Upper lobe of left lung (tissue), 6 donors: ENCODE results near the gene VASN. TPM values are rescaled to one million over a fixed set of nuclear protein-coding genes. Genes with fewer than 3 reads are reported as not detected.
"Not testable (repeated sequence)": the region's sequence is repeated elsewhere in the genome, so short reads cannot be mapped to it uniquely, and the experiment has no call there.

Experiments
- ATAC-seq, 2 donors: fragments of 200-7000 bp; cut with Tn5 transposase; one replicate each; pipeline ENCODE4 v1.9.1; 2022; ENCODE audit warnings: mild to moderate bottlenecking in 2 of 2, moderate library complexity in 2 of 2; ENCODE audit not compliant: low FRiP score in 2 of 2
- DNase-seq, 2 donors: peaks; one replicate each; pipeline ENCODE4 v3.0.0-alpha.2; 2019 to 2020
- H3K27ac ChIP-seq, 4 donors: fragments of 200-600 bp; sonication (generic); one replicate each; pipeline ENCODE4 v1.5.1; 2016 to 2019
- H3K27me3 ChIP-seq, 4 donors: fragments of 200-600 bp; sonication (generic); one replicate each; pipeline ENCODE4 v1.5.1; 2017 to 2019
- H3K36me3 ChIP-seq, 4 donors: fragments of 200-600 bp; sonication (generic); one replicate each; pipeline ENCODE4 v1.5.1; 2016 to 2019
- H3K4me1 ChIP-seq, 4 donors: fragments of 200-600 bp; sonication (generic); one replicate each; pipeline ENCODE4 v1.5.1; 2018 to 2019
- H3K4me3 ChIP-seq, 4 donors: fragments of 200-600 bp; sonication (generic); one replicate each; pipeline ENCODE4 v1.5.1; 2017 to 2019; ENCODE audit warnings: mild to moderate bottlenecking in 2 of 4, moderate library complexity in 1 of 4
- H3K9me3 ChIP-seq, 4 donors: fragments of 200-600 bp; sonication (generic); one replicate each; pipeline ENCODE4 v1.5.1; 2018 to 2019
- EP300 ChIP-seq, 4 donors: sonication (generic); formaldehyde crosslinking; IDR thresholded peaks; one replicate each; pipeline ENCODE4 v1.5.1; 2017; ENCODE audit warnings: antibody characterized with exemption in 4 of 4, control low read depth in 2 of 4
- POLR2A ChIP-seq, 4 donors: fragments of 450-650 bp; IDR thresholded peaks; one replicate each; pipeline ENCODE4 v1.5.1; 2016 to 2017; ENCODE audit warnings: antibody characterized with exemption in 4 of 4, mild to moderate bottlenecking in 2 of 4
- POLR2AphosphoS5 ChIP-seq, 2 donors: sonication (generic); formaldehyde crosslinking; IDR thresholded peaks; one replicate each; pipeline ENCODE4 v1.5.1; 2017; ENCODE audit warnings: antibody characterized with exemption in 2 of 2
- WGBS, 2 donors: methylation state at CpG; one replicate each; pipeline ENCODE4 v1.1.5; 2017 to 2018; 5-methylcytosine and 5-hydroxymethylcytosine counted together
- total RNA-seq, 6 donors: library from RNA; depleted of rRNA in 4 of 6; stranded (reverse); fragments of >200 nt in 4 of 6; gene quantifications; one replicate each; pipeline versions ENCODE4 v1.1.0 to v1.2.1, GENCODE V29; 2016 to 2021
- TF ChIP-seq, protein P1 (sequence below), 6 experiments: fragments of 450-650 bp in 4 of 6; fragments of 200-600 bp in 2 of 6; sonication (generic) in 2 of 6; IDR thresholded peaks; one replicate each; pipeline ENCODE4 v1.5.1; 2016 to 2019; ENCODE audit warnings: antibody characterized with exemption in 6 of 6
- donor health status: DM: no; HTN: no; CAD: no; lungs with moderate emphysema.
- donor health status: DM: no; HTN: yes; CAD: no; lungs with severe emphysema.

Gene VASN
- total RNA-seq, 6 donors from 2014 or later: 11.4 to 40.6 (median 30.2) TPM

DNA sequence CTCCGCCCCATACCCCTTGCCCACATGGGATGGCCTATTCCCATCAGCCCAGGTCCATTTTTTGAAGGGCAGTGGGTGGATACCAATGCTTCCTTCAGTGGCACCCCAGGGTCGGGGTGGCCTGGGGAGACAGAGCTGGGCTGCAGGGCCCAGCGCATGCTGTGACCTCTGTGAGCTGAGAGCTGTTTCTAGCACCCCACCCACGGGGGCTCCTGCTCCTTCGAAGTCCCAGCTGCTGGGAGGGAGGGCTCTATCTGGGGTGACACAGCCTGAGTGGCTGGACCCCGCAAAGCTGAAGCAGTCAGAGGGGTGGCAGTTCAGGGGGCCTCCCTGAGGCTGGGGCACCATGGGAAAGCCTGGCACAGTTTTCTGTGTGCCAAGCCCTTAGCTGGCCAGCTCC is 31.2 kb upstream of the VASN start:
- TF ChIP-seq, protein P1, sequence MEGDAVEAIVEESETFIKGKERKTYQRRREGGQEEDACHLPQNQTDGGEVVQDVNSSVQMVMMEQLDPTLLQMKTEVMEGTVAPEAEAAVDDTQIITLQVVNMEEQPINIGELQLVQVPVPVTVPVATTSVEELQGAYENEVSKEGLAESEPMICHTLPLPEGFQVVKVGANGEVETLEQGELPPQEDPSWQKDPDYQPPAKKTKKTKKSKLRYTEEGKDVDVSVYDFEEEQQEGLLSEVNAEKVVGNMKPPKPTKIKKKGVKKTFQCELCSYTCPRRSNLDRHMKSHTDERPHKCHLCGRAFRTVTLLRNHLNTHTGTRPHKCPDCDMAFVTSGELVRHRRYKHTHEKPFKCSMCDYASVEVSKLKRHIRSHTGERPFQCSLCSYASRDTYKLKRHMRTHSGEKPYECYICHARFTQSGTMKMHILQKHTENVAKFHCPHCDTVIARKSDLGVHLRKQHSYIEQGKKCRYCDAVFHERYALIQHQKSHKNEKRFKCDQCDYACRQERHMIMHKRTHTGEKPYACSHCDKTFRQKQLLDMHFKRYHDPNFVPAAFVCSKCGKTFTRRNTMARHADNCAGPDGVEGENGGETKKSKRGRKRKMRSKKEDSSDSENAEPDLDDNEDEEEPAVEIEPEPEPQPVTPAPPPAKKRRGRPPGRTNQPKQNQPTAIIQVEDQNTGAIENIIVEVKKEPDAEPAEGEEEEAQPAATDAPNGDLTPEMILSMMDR (IDR thresholded peaks at IDR 0.05): no peak
- TF ChIP-seq POLR2A (IDR thresholded peaks at IDR 0.05): no peak
- no peak for TF ChIP-seq POLR2AphosphoS5 (IDR thresholded peaks at IDR 0.05)
- TF ChIP-seq EP300 (IDR thresholded peaks at IDR 0.05): no peak
- WGBS, 2 donors: 85% methylated on average over 6 of the region's 6 CpGs; no CpG with 5 or more reads in 1 of the 2 donors
- H3K4me1 ChIP-seq: peaks cover 50 to 69% (median 55%) of the 10 kb centered on the region in 4 donors
- no peaks in the 10 kb centered on the region for H3K27me3 ChIP-seq
- peaks cover 2 to 53% (median 41%) of the 10 kb centered on the region in 4 donors for H3K36me3 ChIP-seq
- DNase-seq (no peak), ATAC-seq (no peak)
- H3K4me3 ChIP-seq: no peak overlapping the region
- H3K9me3 ChIP-seq: no peaks in the 10 kb centered on the region
- H3K27ac ChIP-seq: peak overlapping the region; percentile 35 to 75 (median 71)

- Histone ChIP-seq H3K36me3 (peaks cover 2 to 45% (median 33%) of the 10 kb centered on the region in 4 donors), H3K27me3 (no peaks in the 10 kb centered on the region), H3K4me1 (peaks cover 58 to 77% (median 62%) of the 10 kb centered on the region in 4 donors), H3K9me3 (no peaks in the 10 kb centered on the region), H3K27ac (peak overlapping the region in 3 of 4 donors; percentile 58 to 75 (median 74)), H3K4me3 (no peak overlapping the region)
- TF ChIP-seq, protein P1 (IDR thresholded peaks at IDR 0.05): no peak
- TF ChIP-seq EP300 (IDR thresholded peaks at IDR 0.05) (no peak), POLR2A (IDR thresholded peaks at IDR 0.05) (no peak), POLR2AphosphoS5 (IDR thresholded peaks at IDR 0.05) (no peak)
- ATAC-seq (no peak), DNase-seq (peak in 1 of 2 donors; percentile 66)
- 92% methylated on average over 12 to 13 of the region's 13 CpGs for WGBS, 2 donors
Observed at GRCh38 chr16:4341250-4341649, 30.4 kb upstream of the VASN start.

DNA sequence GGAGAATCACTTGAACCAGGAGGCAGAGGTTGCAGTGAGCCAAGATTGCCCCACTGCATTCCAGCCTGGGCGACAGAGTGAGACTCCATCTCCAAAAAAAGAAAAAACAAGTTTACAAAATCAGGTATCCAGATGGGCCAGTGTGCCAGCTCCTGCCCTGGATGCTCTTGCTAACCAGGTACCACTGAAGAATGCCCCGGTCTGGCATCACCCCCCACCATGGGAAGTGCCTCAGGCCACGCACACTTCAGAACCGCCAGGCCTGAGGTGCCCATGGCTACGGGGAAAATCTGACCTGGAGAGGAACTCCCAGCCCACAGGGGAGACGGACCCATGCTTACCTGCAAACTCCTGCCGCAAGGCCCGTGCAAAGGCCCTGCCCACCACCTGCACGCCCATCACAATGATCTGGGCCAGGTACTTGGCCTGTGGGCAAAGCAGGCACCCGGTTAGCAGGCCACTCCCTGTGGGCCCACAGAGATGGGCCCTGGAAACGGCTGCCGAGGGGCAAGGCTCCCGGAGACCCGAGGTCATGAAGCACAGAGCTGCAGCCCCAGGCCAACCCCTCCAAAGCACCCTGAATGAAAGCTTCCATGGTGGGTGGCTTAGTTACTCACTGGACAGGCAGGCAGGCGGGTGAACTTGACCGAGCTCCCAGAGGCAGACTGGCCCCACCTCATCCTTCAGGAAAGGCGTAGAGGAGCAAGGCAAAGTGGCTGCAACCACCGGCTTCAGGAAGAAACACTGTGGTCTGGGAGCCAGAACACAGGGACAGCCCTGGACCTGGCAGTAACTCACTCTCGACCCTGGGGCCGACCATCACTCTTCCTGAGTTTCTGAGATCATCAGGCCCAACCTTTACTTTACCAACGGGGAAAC is 28.5 kb upstream of the VASN start:
- Histone ChIP-seq H3K9me3 (no peaks in the 10 kb centered on the region), H3K4me3 (peak overlapping the region in 1 of 4 donors; percentile 4), H3K27ac (peak overlapping the region in 3 of 4 donors; percentile 13 to 59 (median 49)), H3K36me3 (peaks cover 2 to 26% (median 17%) of the 10 kb centered on the region in 4 donors), H3K27me3 (no peaks in the 10 kb centered on the region), H3K4me1 (peaks cover 67 to 88% (median 77%) of the 10 kb centered on the region in 4 donors)
- TF ChIP-seq, protein P1 (IDR thresholded peaks at IDR 0.05): no peak
- TF ChIP-seq POLR2AphosphoS5 (IDR thresholded peaks at IDR 0.05): no peak
- no peak for TF ChIP-seq POLR2A (IDR thresholded peaks at IDR 0.05)
- TF ChIP-seq EP300 (IDR thresholded peaks at IDR 0.05): no peak
- no peak for ATAC-seq
- peak in 1 of 2 donors; percentile 60 for DNase-seq
- WGBS, 2 donors: 55 to 83% methylated on average over 11 to 17 of the region's 21 CpGs

DNA sequence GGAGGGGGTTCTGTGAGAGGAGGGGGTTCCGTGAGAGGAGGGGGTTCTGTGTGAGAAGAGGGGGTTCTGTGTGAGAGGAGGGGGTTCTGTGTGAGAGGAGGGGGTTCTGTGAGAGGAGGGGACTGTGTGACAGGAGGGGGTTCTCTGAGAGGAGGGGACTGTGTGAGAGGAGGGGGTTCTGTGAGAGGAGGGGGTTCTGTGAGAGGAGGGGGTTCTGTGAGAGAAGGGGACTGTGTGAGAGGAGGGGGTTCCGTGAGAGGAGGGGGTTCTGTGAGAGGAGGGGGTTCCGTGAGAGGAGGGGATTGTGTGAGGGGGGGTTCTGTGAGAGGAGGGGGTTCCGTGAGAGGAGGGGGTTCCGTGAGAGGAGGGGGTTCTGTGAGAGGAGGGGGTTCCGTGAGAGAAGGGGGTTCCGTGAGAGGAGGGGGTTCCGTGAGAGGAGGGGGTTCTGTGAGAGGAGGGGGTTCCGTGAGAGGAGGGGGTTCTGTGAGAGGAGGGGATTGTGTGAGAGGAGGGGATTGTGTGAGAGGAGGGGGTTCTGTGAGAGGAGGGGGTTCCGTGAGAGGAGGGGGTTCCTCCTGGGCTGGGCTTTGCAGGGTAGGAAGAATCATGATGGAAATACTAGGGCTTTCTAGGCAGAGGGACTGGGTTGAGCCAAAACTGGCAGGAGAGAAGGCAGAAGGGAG is 27.2 kb upstream of the VASN start:
- H3K9me3 ChIP-seq, H3K4me3 ChIP-seq, H3K27me3 ChIP-seq, ATAC-seq, DNase-seq: not testable (repeated sequence)
- H3K27ac ChIP-seq: peak overlapping the region; percentile 65 to 82 (median 76)
- 53 to 74% methylated on average over 3 to 4 of the region's 10 CpGs for WGBS, 2 donors
- H3K4me1 ChIP-seq: peaks cover 61 to 89% (median 72%) of the 10 kb centered on the region in 4 donors
- H3K36me3 ChIP-seq: peaks cover 2 to 17% (median 10%) of the 10 kb centered on the region in 4 donors
